Raji (cell line): ENCODE results near the gene PELO.

Source experiments
- POLR2A ChIP-seq: IDR thresholded peaks from 2 replicates; pipeline ENCODE4 v1.6.1; 2011; ENCODE audit warnings: low read depth, low read length, control low read depth; ENCODE audit not compliant: insufficient read depth

The PELO gene

GRCh38 chr5:52805615-52806014 lies 17.9 kb downstream of the PELO start:
- TF ChIP-seq POLR2A, result no peak

- no peak for TF ChIP-seq POLR2A
Measured at GRCh38 chr5:52807037-52807436, 19.3 kb downstream of the PELO start.

GRCh38 chr5:52807723-52808122 lies 20.0 kb downstream of the PELO start:
- TF ChIP-seq POLR2A, result no peak

- no peak for TF ChIP-seq POLR2A
Measured at GRCh38 chr5:52808316-52808901, 20.7 kb downstream of the PELO start.

- no peak for TF ChIP-seq POLR2A
Measured at GRCh38 chr5:52809884-52810283, 22.2 kb downstream of the PELO start.

GRCh38 chr5:52810426-52810825 lies 22.7 kb downstream of the PELO start:
- no peak for TF ChIP-seq POLR2A

- no peak for TF ChIP-seq POLR2A
Measured at GRCh38 chr5:52811067-52811749, 23.5 kb downstream of the PELO start.

GRCh38 chr5:52814352-52815148 lies 26.8 kb downstream of the PELO start:
- no peak for TF ChIP-seq POLR2A

- TF ChIP-seq POLR2A, result no peak
Measured at GRCh38 chr5:52817818-52818217, 30.1 kb downstream of the PELO start.

GRCh38 chr5:52818360-52818759 lies 30.6 kb downstream of the PELO start:
- no peak for TF ChIP-seq POLR2A

GRCh38 chr5:52821901-52822300 lies 34.2 kb downstream of the PELO start:
- no peak for TF ChIP-seq POLR2A

- TF ChIP-seq POLR2A, result no peak
Measured at GRCh38 chr5:52822437-52822836, 34.7 kb downstream of the PELO start.

GRCh38 chr5:52824827-52825226 lies 37.1 kb downstream of the PELO start:
- no peak for TF ChIP-seq POLR2A

- no peak for TF ChIP-seq POLR2A
Measured at GRCh38 chr5:52825826-52826225, 38.1 kb downstream of the PELO start.

- TF ChIP-seq POLR2A, result no peak
Measured at GRCh38 chr5:52827815-52828214, 40.1 kb downstream of the PELO start.

- no peak for TF ChIP-seq POLR2A
Measured at GRCh38 chr5:52829664-52830063, 41.9 kb downstream of the PELO start.

- TF ChIP-seq POLR2A, result no peak
Measured at GRCh38 chr5:52830650-52831049, 42.9 kb downstream of the PELO start.
